NB4 (cell line): ENCODE data around the gene SMYD1.

Source experiments
- CTCF ChIP-seq: IDR thresholded peaks from one replicate; pipeline ENCODE4 v1.5.1; 2012; ENCODE audit warnings: low read depth, low read length
- MYC ChIP-seq: IDR thresholded peaks from 2 replicates; pipeline ENCODE4 v1.6.1; 2011; ENCODE audit warnings: low read depth, low read length
- POLR2A ChIP-seq: IDR thresholded peaks from 2 replicates; pipeline ENCODE4 v1.6.1; 2011; ENCODE audit warnings: mild to moderate bottlenecking; ENCODE audit not compliant: insufficient read length; ENCODE audit errors: extremely low read depth
- TF ChIP-seq, protein P1 (sequence below): IDR thresholded peaks from 2 replicates; pipeline ENCODE4 v1.6.1; 2011; ENCODE audit warnings: low read depth, low read length

DNA sequence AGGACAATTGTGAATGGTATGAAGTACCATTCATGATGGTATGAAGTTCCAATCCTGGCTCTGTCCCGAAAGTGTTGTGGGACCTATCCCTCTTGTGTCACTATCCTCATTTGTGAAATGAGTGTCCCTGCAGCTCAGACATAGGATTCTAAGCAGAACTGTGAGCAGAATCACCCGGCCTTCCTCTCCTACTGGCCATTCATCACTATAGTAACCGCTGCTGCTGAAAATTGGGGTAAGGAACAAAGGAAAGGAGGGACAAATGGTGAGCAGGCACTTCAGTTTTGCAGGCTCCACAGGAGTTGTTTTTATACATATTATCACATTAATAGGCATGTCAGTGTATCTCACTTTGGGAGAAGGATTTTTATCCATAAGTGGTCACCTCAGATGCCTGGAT is 27.4 kb downstream of the SMYD1 start:
- TF ChIP-seq CTCF (no peak), POLR2A (no peak), MYC (no peak)
- TF ChIP-seq, protein P1, sequence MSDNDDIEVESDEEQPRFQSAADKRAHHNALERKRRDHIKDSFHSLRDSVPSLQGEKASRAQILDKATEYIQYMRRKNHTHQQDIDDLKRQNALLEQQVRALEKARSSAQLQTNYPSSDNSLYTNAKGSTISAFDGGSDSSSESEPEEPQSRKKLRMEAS = no peak
